A673 (cell line): Measurements from ENCODE around the gene ZFR. TPM values are rescaled to one million over a fixed set of nuclear protein-coding genes. Genes with fewer than 3 reads are reported as not detected.
A peak's percentile ranks its signal among the peaks of the same experiment; 100 is the strongest.

Experiments used
- Bru-seq: library from RNA; stranded (reverse); fragments of 400-500 nt; gene quantifications from one replicate; lab custom pipeline; 2021; lab: Mats Ljungman, UMichigan
- BruChase-seq, 2 experiments: library from RNA; stranded (reverse); fragments of 400-500 nt; gene quantifications; one replicate each; lab custom pipeline; 2021; lab: Mats Ljungman, UMichigan
- BruUV-seq: library from RNA; stranded (reverse); fragments of 400-500 nt; replicated peaks from 2 replicates; lab custom pipeline; 2021; lab: Mats Ljungman, UMichigan
- CTCF ChIA-PET: fragments of 300-600 bp; sonication (Branson Sonifier 250); formaldehyde crosslinking; loops from one replicate; lab custom pipeline; 2022; ENCODE audit warnings: antibody characterized with exemption; lab: Charles Lee
- POLR2A ChIA-PET: fragments of 300-600 bp; sonication (Branson Sonifier 250); formaldehyde crosslinking; loops from one replicate; lab custom pipeline; 2022; ENCODE audit warnings: antibody characterized with exemption; ENCODE audit not compliant: low non-redundant PET; lab: Charles Lee
- DNase-seq: peaks from one replicate; pipeline ENCODE4 v3.0.0-alpha.2; 2015; ENCODE audit warnings: low spot score
- H3K27ac ChIP-seq: fragments of 200-600 bp; sonication (generic); 2 replicates; pipeline ENCODE4 v1.5.1; 2016; ENCODE audit warnings: mixed run types, low read depth, mild to moderate bottlenecking, mixed read lengths, antibody characterized with exemption, low read length; ENCODE audit not compliant: poor library complexity, severe bottlenecking
- H3K27me3 ChIP-seq: fragments of 200-600 bp; sonication (generic); replicated peaks from 2 replicates; pipeline ENCODE4 v1.6.1; 2017; ENCODE audit warnings: mixed run types, low read depth, mild to moderate bottlenecking, mixed read lengths, antibody characterized with exemption, low read length; ENCODE audit not compliant: insufficient read depth, poor library complexity
- H3K36me3 ChIP-seq: fragments of 200-600 bp; sonication (generic); 2 replicates; pipeline ENCODE4 v1.6.1; 2016; ENCODE audit warnings: mixed run types, mild to moderate bottlenecking, mixed read lengths, antibody characterized with exemption, low read length; ENCODE audit not compliant: insufficient read depth, poor library complexity, severe bottlenecking
- H3K4me1 ChIP-seq: fragments of 200-600 bp; sonication (generic); 2 replicates; pipeline ENCODE4 v1.6.1; 2017; ENCODE audit warnings: mixed run types, mild to moderate bottlenecking, mixed read lengths, antibody characterized with exemption, low read length; ENCODE audit not compliant: insufficient read depth, poor library complexity, severe bottlenecking
- H3K4me3 ChIP-seq: fragments of 200-600 bp; sonication (generic); 2 replicates; pipeline ENCODE4 v1.5.1; 2016; ENCODE audit warnings: low read depth, mixed run types, mild to moderate bottlenecking, mixed read lengths, low read length; ENCODE audit not compliant: poor library complexity, severe bottlenecking
- H3K9me3 ChIP-seq: fragments of 200-600 bp; sonication (generic); 2 replicates; pipeline ENCODE4 v1.6.1; 2016; ENCODE audit warnings: mixed run types, low read depth, mild to moderate bottlenecking, mixed read lengths, antibody characterized with exemption, low read length; ENCODE audit not compliant: poor library complexity, severe bottlenecking
- CTCF ChIP-seq: fragments of 300-800, 200-600 bp; sonication (generic); conservative IDR thresholded peaks from 2 replicates; pipeline ENCODE4 v1.5.1; 2017; ENCODE audit warnings: low read depth, mild to moderate bottlenecking, antibody characterized with exemption, low read length, moderate library complexity, mixed read lengths
- EZH2 ChIP-seq: fragments of 200-600 bp; sonication (generic); IDR thresholded peaks from 2 replicates; pipeline ENCODE4 v1.6.1; 2017; ENCODE audit warnings: borderline replicate concordance, low read depth, mild to moderate bottlenecking, mixed read lengths, antibody characterized with exemption, low read length; ENCODE audit not compliant: poor library complexity, severe bottlenecking
- intact Hi-C: fragments of 100-400 bp; cut with micrococcal nuclease; formaldehyde crosslinking; loops from one replicate; pipeline ENCODE4 v1.10.0; 2022; ENCODE audit not compliant: unreplicated experiment
- long read RNA-seq: library from polyadenylated mRNA; stranded (forward); transcript quantifications from one replicate; pipeline ENCODE4 v2.0.0, GENCODE V29; 2022
- total RNA-seq: library from RNA; stranded (reverse); gene quantifications from 2 replicates; pipeline ENCODE4 v1.2.3, GENCODE V29; 2021

Gene ZFR
- total RNA-seq (104 and 110 TPM in 2 replicates), Bru-seq, nascent RNA (percentile 96 among the genes with signal in this experiment), BruChase-seq, experiment 1, labeled RNA remaining after a 2-hour chase (percentile 95 among the genes with signal in this experiment), BruChase-seq, experiment 2, labeled RNA remaining after a 6-hour chase (percentile 95 among the genes with signal in this experiment)
- long read RNA-seq, full-length matches to known transcripts: 210 of 298 reads
- long read RNA-seq, partial matches to known transcripts: 50 of 298 reads
- long read RNA-seq, other reads (novel, unspliced or antisense): 38 of 298 reads

GRCh38 chr5:32444431-32445286, at the start of gene ZFR:
Gene ZFR (minus strand): TSS chr5:32444740. CDS start chr5:32444658, 82 bp downstream.
- peak within 1 kb of the TSS; percentile 90 for H3K27ac ChIP-seq
- H3K36me3 ChIP-seq: peaks cover 7% of the 10 kb centered on the region
- no TSS peak for BruUV-seq
- TF ChIP-seq EZH2 (no peak), CTCF (no peak)
- peaks cover 13% of the 10 kb centered on the region for H3K4me1 ChIP-seq
- DNase-seq: peak; percentile 94
- no peaks in the 10 kb centered on the region for H3K9me3 ChIP-seq
- intact Hi-C loops: no loop called here
- no peaks in the 10 kb centered on the region for H3K27me3 ChIP-seq
- POLR2A ChIA-PET: no interaction called here
- H3K4me3 ChIP-seq: peak within 1 kb of the TSS; percentile 94
- CTCF ChIA-PET: no interaction called here

- TF ChIP-seq EZH2 (no peak), CTCF (no peak)
- intact Hi-C loops: no loop called here
- CTCF ChIA-PET: interaction anchor here (1.0 to 3.9 kb wide), 2 partner anchors 99 to 121 kb away, joined by 6 to 52 read pairs; no protein-coding TSS in a partner anchor
- Histone ChIP-seq H3K27ac (no peak overlapping the region), H3K4me3 (no peak overlapping the region), H3K4me1 (peaks cover 6% of the 10 kb centered on the region), H3K9me3 (no peaks in the 10 kb centered on the region), H3K36me3 (no peaks in the 10 kb centered on the region), H3K27me3 (no peaks in the 10 kb centered on the region)
- DNase-seq: no peak
- no TSS peak for BruUV-seq
- POLR2A ChIA-PET: no interaction called here
Measured at GRCh38 chr5:32490972-32491557, 46.5 kb upstream of the ZFR start.
